ENCODE results near the gene CDKN1A.

GRCh38 chr6:36677059-36677749 is 1.3 kb upstream of the CDKN1A start:
- TF ChIP-seq CTCF (IDR thresholded peaks at IDR 0.05), result no peak
- no peak for TF ChIP-seq POLR2A (IDR thresholded peaks at IDR 0.05; ENCODE audit: low read depth)
- no peak for TF ChIP-seq POLR2AphosphoS5 (IDR thresholded peaks at IDR 0.05)
- no peak for TF ChIP-seq EP300 (IDR thresholded peaks at IDR 0.05)
